IPS-NIHi7 (cell line): Measurements from ENCODE around the gene SYNPR.

Experiments
- DNase-seq: peaks from one replicate; pipeline ENCODE4 v3.0.0; 2012; ENCODE audit warnings: mixed read lengths; ENCODE audit errors: extremely low spot score

SYNPR gene

GRCh38 chr3:63538919-63539318, 260.8 kb downstream of the SYNPR start:
- no peak for DNase-seq

- DNase-seq, result no peak
Observed at GRCh38 chr3:63555767-63556166, 277.7 kb downstream of the SYNPR start.

- no peak for DNase-seq
Observed at GRCh38 chr3:63556401-63556800, 278.3 kb downstream of the SYNPR start.

GRCh38 chr3:63557912-63558311, 279.8 kb downstream of the SYNPR start:
- no peak for DNase-seq

GRCh38 chr3:63559884-63560283, 281.8 kb downstream of the SYNPR start:
- no peak for DNase-seq

GRCh38 chr3:63561879-63562278, 283.8 kb downstream of the SYNPR start:
- no peak for DNase-seq

- no peak for DNase-seq
Observed at GRCh38 chr3:63562323-63562722, 284.2 kb downstream of the SYNPR start.

GRCh38 chr3:63563572-63563971, 285.5 kb downstream of the SYNPR start:
- no peak for DNase-seq

- peak; percentile 17 for DNase-seq
Observed at GRCh38 chr3:63565220-63565619, 287.1 kb downstream of the SYNPR start.

- no peak for DNase-seq
Observed at GRCh38 chr3:63571682-63572081, 293.6 kb downstream of the SYNPR start.

GRCh38 chr3:63576846-63577245, 298.7 kb downstream of the SYNPR start:
- DNase-seq, result peak; percentile 50

GRCh38 chr3:63578858-63579257, 300.8 kb downstream of the SYNPR start:
- no peak for DNase-seq

GRCh38 chr3:63580151-63580550, 302.0 kb downstream of the SYNPR start:
- no peak for DNase-seq

- no peak for DNase-seq
Observed at GRCh38 chr3:63582943-63583500, 304.9 kb downstream of the SYNPR start.

GRCh38 chr3:63584681-63585080, 306.6 kb downstream of the SYNPR start:
- no peak for DNase-seq

- DNase-seq, result no peak
Observed at GRCh38 chr3:63585927-63586326, 307.8 kb downstream of the SYNPR start.

GRCh38 chr3:63588895-63589294, 310.8 kb downstream of the SYNPR start:
- DNase-seq, result no peak

- DNase-seq, result no peak
Observed at GRCh38 chr3:63593779-63594178, 315.7 kb downstream of the SYNPR start.

- no peak for DNase-seq
Observed at GRCh38 chr3:63595221-63595620, 317.1 kb downstream of the SYNPR start.

- no peak for DNase-seq
Observed at GRCh38 chr3:63597019-63597418, 318.9 kb downstream of the SYNPR start.

- DNase-seq, result no peak
Observed at GRCh38 chr3:63607716-63608115, 329.6 kb downstream of the SYNPR start.

- DNase-seq, result no peak
Observed at GRCh38 chr3:63609408-63609807, 331.3 kb downstream of the SYNPR start.

GRCh38 chr3:63609834-63610233, 331.7 kb downstream of the SYNPR start:
- DNase-seq, result no peak

GRCh38 chr3:63611382-63611781, 333.3 kb downstream of the SYNPR start:
- DNase-seq, result no peak
